ENCODE results near the gene SETDB1. TPM values are rescaled to one million over a fixed set of nuclear protein-coding genes. Genes with fewer than 3 reads are reported as not detected.

The SETDB1 gene
- polyA plus RNA-seq, 1 donor from 2014 or later = 39.1 TPM

- Histone ChIP-seq H3K27me3 (ENCODE audit: insufficient read depth, low read depth, low read length) (no peaks in the 10 kb centered on the region), H2AFZ (ENCODE audit: low read depth, low read length) (no peak overlapping the region), H3K9ac (ENCODE audit: low read length) (no peak overlapping the region), H3F3A (ENCODE audit: insufficient read depth, low read length, poor library complexity, severe bottlenecking) (no peaks in the 10 kb centered on the region), H3K79me2 (replicated peaks; ENCODE audit: insufficient read depth, low read length) (no peaks in the 10 kb centered on the region), H3K4me3 (ENCODE audit: low read length) (no peak overlapping the region), H3K27ac (ENCODE audit: low read length) (no peak overlapping the region), H3K9me3 (ENCODE audit: low read length) (no peaks in the 10 kb centered on the region), H3K4me2 (ENCODE audit: low read length) (no peak overlapping the region), H3K9me2 (ENCODE audit: insufficient read depth, low read length) (no peaks in the 10 kb centered on the region), H4K20me1 (ENCODE audit: insufficient read depth) (no peaks in the 10 kb centered on the region), H3K36me3 (ENCODE audit: insufficient read depth, low read length) (no peaks in the 10 kb centered on the region)
- TF ChIP-seq TAF1 (IDR thresholded peaks at IDR 0.05; ENCODE audit: low read depth) (no peak), EP300 (conservative IDR thresholded peaks at IDR 0.05; ENCODE audit: poor library complexity, severe bottlenecking) (no peak), SMC3 (conservative IDR thresholded peaks at IDR 0.05; ENCODE audit: poor library complexity) (no peak), EZH2 (IDR thresholded peaks at IDR 0.05; ENCODE audit: borderline replicate concordance, insufficient read depth, low read length, poor library complexity, severe bottlenecking) (no peak), RAD21 (conservative IDR thresholded peaks at IDR 0.05) (no peak), CTCF (IDR thresholded peaks at IDR 0.05; ENCODE audit: poor library complexity, severe bottlenecking) (no peak), REST (IDR thresholded peaks at IDR 0.05; ENCODE audit: borderline replicate concordance) (no peak), POLR2AphosphoS5 (IDR thresholded peaks at IDR 0.05) (no peak)
Observed at GRCh38 chr1:150912623-150913022, 13.5 kb upstream of the SETDB1 start.

GRCh38 chr1:150917387-150917786 lies 8.8 kb upstream of the SETDB1 start:
- no peak overlapping the region for H3K4me2 ChIP-seq (ENCODE audit: low read length)
- no peaks in the 10 kb centered on the region for H4K20me1 ChIP-seq (ENCODE audit: insufficient read depth)
- H3K27ac ChIP-seq (ENCODE audit: low read length) = no peak overlapping the region
- H3K79me2 ChIP-seq (replicated peaks; ENCODE audit: insufficient read depth, low read length) = no peaks in the 10 kb centered on the region
- TF ChIP-seq CTCF (IDR thresholded peaks at IDR 0.05; ENCODE audit: poor library complexity, severe bottlenecking) = no peak
- TF ChIP-seq POLR2AphosphoS5 (IDR thresholded peaks at IDR 0.05) = no peak
- TF ChIP-seq RAD21 (conservative IDR thresholded peaks at IDR 0.05) = no peak
- H3K36me3 ChIP-seq (ENCODE audit: insufficient read depth, low read length) = no peaks in the 10 kb centered on the region
- no peaks in the 10 kb centered on the region for H3K9me2 ChIP-seq (ENCODE audit: insufficient read depth, low read length)
- H3K9ac ChIP-seq (ENCODE audit: low read length) = no peak overlapping the region
- no peaks in the 10 kb centered on the region for H3F3A ChIP-seq (ENCODE audit: insufficient read depth, low read length, poor library complexity, severe bottlenecking)
- H3K27me3 ChIP-seq (ENCODE audit: insufficient read depth, low read depth, low read length) = no peaks in the 10 kb centered on the region
- no peak overlapping the region for H2AFZ ChIP-seq (ENCODE audit: low read depth, low read length)
- no peak overlapping the region for H3K4me3 ChIP-seq (ENCODE audit: low read length)
- no peaks in the 10 kb centered on the region for H3K9me3 ChIP-seq (ENCODE audit: low read length)

All from neural cell (in vitro differentiated cells).